ENCODE measurements around the gene ADK.

- TF ChIP-seq POLR2AphosphoS5 (IDR thresholded peaks at IDR 0.05; ENCODE audit: low read depth) (no peak), CTCF (IDR thresholded peaks at IDR 0.05; ENCODE audit: insufficient read depth, low read length) (no peak), GABPA (IDR thresholded peaks at IDR 0.05; ENCODE audit: low read depth) (no peak)
- TF ChIP-seq, protein P1, sequence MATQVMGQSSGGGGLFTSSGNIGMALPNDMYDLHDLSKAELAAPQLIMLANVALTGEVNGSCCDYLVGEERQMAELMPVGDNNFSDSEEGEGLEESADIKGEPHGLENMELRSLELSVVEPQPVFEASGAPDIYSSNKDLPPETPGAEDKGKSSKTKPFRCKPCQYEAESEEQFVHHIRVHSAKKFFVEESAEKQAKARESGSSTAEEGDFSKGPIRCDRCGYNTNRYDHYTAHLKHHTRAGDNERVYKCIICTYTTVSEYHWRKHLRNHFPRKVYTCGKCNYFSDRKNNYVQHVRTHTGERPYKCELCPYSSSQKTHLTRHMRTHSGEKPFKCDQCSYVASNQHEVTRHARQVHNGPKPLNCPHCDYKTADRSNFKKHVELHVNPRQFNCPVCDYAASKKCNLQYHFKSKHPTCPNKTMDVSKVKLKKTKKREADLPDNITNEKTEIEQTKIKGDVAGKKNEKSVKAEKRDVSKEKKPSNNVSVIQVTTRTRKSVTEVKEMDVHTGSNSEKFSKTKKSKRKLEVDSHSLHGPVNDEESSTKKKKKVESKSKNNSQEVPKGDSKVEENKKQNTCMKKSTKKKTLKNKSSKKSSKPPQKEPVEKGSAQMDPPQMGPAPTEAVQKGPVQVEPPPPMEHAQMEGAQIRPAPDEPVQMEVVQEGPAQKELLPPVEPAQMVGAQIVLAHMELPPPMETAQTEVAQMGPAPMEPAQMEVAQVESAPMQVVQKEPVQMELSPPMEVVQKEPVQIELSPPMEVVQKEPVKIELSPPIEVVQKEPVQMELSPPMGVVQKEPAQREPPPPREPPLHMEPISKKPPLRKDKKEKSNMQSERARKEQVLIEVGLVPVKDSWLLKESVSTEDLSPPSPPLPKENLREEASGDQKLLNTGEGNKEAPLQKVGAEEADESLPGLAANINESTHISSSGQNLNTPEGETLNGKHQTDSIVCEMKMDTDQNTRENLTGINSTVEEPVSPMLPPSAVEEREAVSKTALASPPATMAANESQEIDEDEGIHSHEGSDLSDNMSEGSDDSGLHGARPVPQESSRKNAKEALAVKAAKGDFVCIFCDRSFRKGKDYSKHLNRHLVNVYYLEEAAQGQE (IDR thresholded peaks at IDR 0.05; ENCODE audit: insufficient replicate concordance, low read depth): no peak
Measured at GRCh38 chr10:74363727-74364126, 212.7 kb downstream of the ADK start.

Data from HL-60 (cell line).